ENCODE measurements around the gene CXCL12.

GRCh38 chr10:44369854-44370253 lies 15.0 kb downstream of the CXCL12 start:
- no peak for TF ChIP-seq CTCF (IDR thresholded peaks at IDR 0.05)
- no peak for TF ChIP-seq POLR2AphosphoS5 (IDR thresholded peaks at IDR 0.05; ENCODE audit: low read depth, low read length)
- TF ChIP-seq TCF7L2 (IDR thresholded peaks at IDR 0.05; ENCODE audit: low read depth, low read length): no peak
- TF ChIP-seq REST (IDR thresholded peaks at IDR 0.05; ENCODE audit: insufficient read depth in 1 of 2, low read depth in 2 of 2, low read length in 1 of 2): no peak
- TF ChIP-seq SIN3A (IDR thresholded peaks at IDR 0.05; ENCODE audit: borderline replicate concordance, insufficient read depth, low read depth, low read length): no peak
